ENCODE results near the gene MLXIPL. TPM values are rescaled to one million over a fixed set of nuclear protein-coding genes. Genes with fewer than 3 reads are reported as not detected.

Gene MLXIPL
- total RNA-seq, 1 experiment from 2014 or later = 6.1 TPM

GRCh38 chr7:73642834-73643233, 18.5 kb upstream of the MLXIPL start:
- Mint-ChIP-seq H3K36me3 (ENCODE audit: insufficient read depth in 1 of 3, low read depth in 3 of 3) (no peaks in the 10 kb centered on the region; a peak in 1 of 7 replicates), H3K4me1 (peaks cover 5 to 13% of the 10 kb centered on the region in 2 experiments), H3K4me3 (no peak overlapping the region), H3K9me3 (peaks cover 0 to 4% of the 10 kb centered on the region in 2 experiments; a peak in 1 of 5 replicates), H3K27ac (no peak overlapping the region), H3K27me3 (ENCODE audit: low read depth) (peaks cover 39% of the 10 kb centered on the region)
- Histone ChIP-seq H2AK5ac (ENCODE audit: insufficient read length, low read length) (no peak overlapping the region), H3K9me3 (ENCODE audit: control insufficient read depth, low read depth, low read length) (no peaks in the 10 kb centered on the region), H3K79me1 (ENCODE audit: insufficient read depth, low read depth, low read length, poor library complexity, severe bottlenecking) (no peaks in the 10 kb centered on the region), H3K79me2 (ENCODE audit: insufficient read depth, low read length) (no peaks in the 10 kb centered on the region), H3K9ac (ENCODE audit: extremely low read depth, insufficient read length, low read length) (no peak overlapping the region), H2BK5ac (ENCODE audit: insufficient read length, low read length) (no peak overlapping the region), H4K91ac (ENCODE audit: insufficient read length, low read depth, low read length) (no peak overlapping the region), H3K4ac (ENCODE audit: low read depth, low read length) (no peak overlapping the region), H4K20me1 (ENCODE audit: control insufficient read depth, insufficient read depth, insufficient read length) (no peaks in the 10 kb centered on the region), H3K4me1 (ENCODE audit: insufficient read depth, low read length) (0 out of 2 replicates have a peak, but pooled peaks cover 3% of the 10 kb centered on the region), H4K5ac (ENCODE audit: insufficient read length, low read depth, low read length) (no peak overlapping the region), H2BK20ac (ENCODE audit: low read depth, low read length, poor library complexity, severe bottlenecking) (no peak overlapping the region), H3K27ac (ENCODE audit: insufficient read length, low read depth, low read length) (no peak overlapping the region), H3K4me2 (ENCODE audit: insufficient read depth, insufficient read length, low read length) (no peak overlapping the region), H3K56ac (ENCODE audit: insufficient read length, low read depth, low read length) (no peak overlapping the region), H3K14ac (ENCODE audit: insufficient read depth, low read length) (no peak overlapping the region), H2BK120ac (ENCODE audit: low read depth, low read length, poor library complexity, severe bottlenecking) (no peak overlapping the region), H3K18ac (ENCODE audit: insufficient read length, low read depth, low read length) (no peak overlapping the region), H4K8ac (replicated peaks; ENCODE audit: insufficient read length, low read depth, low read length) (no peak overlapping the region), H2BK12ac (ENCODE audit: insufficient read length, low read depth, low read length) (no peak overlapping the region), H2AFZ (ENCODE audit: low read length) (no peak overlapping the region), H2BK15ac (ENCODE audit: low read depth, low read length) (no peak overlapping the region), H3T11ph (ENCODE audit: low read length) (no peak overlapping the region), H3K23ac (ENCODE audit: insufficient read length, low read depth, low read length) (no peak overlapping the region), H3K27me3 (ENCODE audit: insufficient read depth, low read length) (no peaks in the 10 kb centered on the region), H3K23me2 (ENCODE audit: insufficient read length, low read depth, low read length, poor library complexity, severe bottlenecking) (peaks cover under 1% of the 10 kb centered on the region)
- no peak for DNase-seq
- TF ChIP-seq CTCF (conservative IDR thresholded peaks at IDR 0.05) = no peak
- WGBS (ENCODE audit: extremely low coverage, insufficient read length, low lambda C conversion rate) = no CpG with 5 or more reads among the region's 2 CpGs

Data from H9 (cell line).